NCI-H2107 treated with DMSO at 0.1 percent for 48 hours (cell line): ENCODE measurements around the gene MEST.
"Not testable (repeated sequence)": the region's sequence is repeated elsewhere in the genome, so short reads cannot be mapped to it uniquely, and the experiment has no call there.

ENCODE experiments used
- DNase-seq: peaks from one replicate; lab custom pipeline; 2025; ENCODE audit not compliant: unreplicated experiment; lab: John Stamatoyannopoulos, UW

The MEST gene

GRCh38 chr7:130521258-130521951 lies 29.5 kb downstream of the MEST start:
- no peak for DNase-seq

- DNase-seq = not testable (repeated sequence)
These were observed 31.7 kb downstream of the MEST start for GRCh38 chr7:130523519-130524125.

- no peak for DNase-seq
These were observed 32.7 kb downstream of the MEST start for GRCh38 chr7:130524628-130525027.

GRCh38 chr7:130527752-130528355 lies 36.0 kb downstream of the MEST start:
- DNase-seq = not testable (repeated sequence)

GRCh38 chr7:130529417-130529816 lies 37.5 kb downstream of the MEST start:
- no peak for DNase-seq

- DNase-seq = not testable (repeated sequence)
These were observed 46.0 kb downstream of the MEST start for GRCh38 chr7:130537894-130538293.

GRCh38 chr7:130541287-130541686 lies 49.4 kb downstream of the MEST start:
- DNase-seq = not testable (repeated sequence)

- not testable (repeated sequence) for DNase-seq
These were observed 50.4 kb downstream of the MEST start for GRCh38 chr7:130542297-130542696.

GRCh38 chr7:130543487-130544010 lies 51.7 kb downstream of the MEST start:
- no peak for DNase-seq

GRCh38 chr7:130544356-130544755 lies 52.5 kb downstream of the MEST start:
- no peak for DNase-seq

- no peak for DNase-seq
These were observed 61.6 kb downstream of the MEST start for GRCh38 chr7:130553398-130554029.

GRCh38 chr7:130554481-130554880 lies 62.6 kb downstream of the MEST start:
- no peak for DNase-seq
